ENCODE results near the gene MUS81. TPM values are rescaled to one million over a fixed set of nuclear protein-coding genes. Genes with fewer than 3 reads are reported as not detected.

MUS81 gene
- total and polyA plus RNA-seq, 2 of the 13 experiments (the other 11 are each of a cell fraction or from before 2014, with no cell fraction given) = 25.6 to 30.2 TPM

DNA sequence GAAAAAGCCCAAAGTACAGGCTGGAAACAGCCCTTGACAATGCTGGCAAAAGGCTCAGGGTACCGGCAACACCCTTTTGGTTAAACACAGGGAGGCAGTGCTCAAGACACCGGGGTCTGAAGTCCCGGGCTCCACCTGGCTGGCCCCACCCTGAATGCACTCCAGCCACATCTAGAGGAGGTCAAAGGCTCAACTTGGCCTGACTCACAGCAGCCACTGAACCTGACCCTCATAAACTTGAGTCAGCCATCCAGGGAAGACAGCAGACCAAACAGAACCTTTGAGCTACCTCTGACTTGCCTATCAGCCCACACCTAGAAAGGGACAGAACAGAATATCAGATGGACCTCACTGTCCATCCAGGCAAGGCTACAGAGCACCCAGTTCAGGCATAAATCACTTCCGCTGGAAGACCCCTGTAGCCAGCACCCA, 6.1 kb upstream of the MUS81 start (continued):
- TF ChIP-seq ZNF224 (CRISPR knock-in tag; IDR thresholded peaks at IDR 0.05) = no peak
- no peak for TF ChIP-seq ZNF749 (CRISPR knock-in tag; IDR thresholded peaks at IDR 0.05; ENCODE audit: borderline replicate concordance)
- TF ChIP-seq ATF7-NPFF (CRISPR knock-in tag; IDR thresholded peaks at IDR 0.05; ENCODE audit: low read depth) = no peak
- no peak for TF ChIP-seq KAT2B (IDR thresholded peaks at IDR 0.05; ENCODE audit: borderline replicate concordance, low read depth, low read length)
- no peak for TF ChIP-seq HNRNPK (IDR thresholded peaks at IDR 0.05; ENCODE audit: low read depth, low read length, poor library complexity, severe bottlenecking)
- no peak for TF ChIP-seq ZNF12 (CRISPR knock-in tag; IDR thresholded peaks at IDR 0.05)
- no peak for TF ChIP-seq SP140L (CRISPR knock-in tag; IDR thresholded peaks at IDR 0.05; ENCODE audit: borderline replicate concordance)
- TF ChIP-seq ZNF350 (CRISPR knock-in tag; IDR thresholded peaks at IDR 0.05; ENCODE audit: borderline replicate concordance, low read depth) = no peak
- no peak for TF ChIP-seq ZNF615 (CRISPR knock-in tag; IDR thresholded peaks at IDR 0.05; ENCODE audit: borderline replicate concordance)
- TF ChIP-seq ZNF850 (CRISPR knock-in tag; conservative IDR thresholded peaks at IDR 0.05) = no peak
- TF ChIP-seq RXRA (CRISPR knock-in tag; IDR thresholded peaks at IDR 0.05) = peak; percentile 97
- TF ChIP-seq SALL2 (CRISPR knock-in tag; IDR thresholded peaks at IDR 0.05) = no peak
- TF ChIP-seq ZBTB10 (CRISPR knock-in tag; IDR thresholded peaks at IDR 0.05; ENCODE audit: borderline replicate concordance) = no peak
- TF ChIP-seq ZNF138 (CRISPR knock-in tag; IDR thresholded peaks at IDR 0.05; ENCODE audit: low read depth) = no peak
- no peak for TF ChIP-seq ATF4 (CRISPR knock-in tag; IDR thresholded peaks at IDR 0.05)
- TF ChIP-seq DNMT3B (CRISPR knock-in tag; conservative IDR thresholded peaks at IDR 0.05) = no peak
- TF ChIP-seq ZNF446 (CRISPR knock-in tag; IDR thresholded peaks at IDR 0.05) = no peak
- TF ChIP-seq, protein P1, sequence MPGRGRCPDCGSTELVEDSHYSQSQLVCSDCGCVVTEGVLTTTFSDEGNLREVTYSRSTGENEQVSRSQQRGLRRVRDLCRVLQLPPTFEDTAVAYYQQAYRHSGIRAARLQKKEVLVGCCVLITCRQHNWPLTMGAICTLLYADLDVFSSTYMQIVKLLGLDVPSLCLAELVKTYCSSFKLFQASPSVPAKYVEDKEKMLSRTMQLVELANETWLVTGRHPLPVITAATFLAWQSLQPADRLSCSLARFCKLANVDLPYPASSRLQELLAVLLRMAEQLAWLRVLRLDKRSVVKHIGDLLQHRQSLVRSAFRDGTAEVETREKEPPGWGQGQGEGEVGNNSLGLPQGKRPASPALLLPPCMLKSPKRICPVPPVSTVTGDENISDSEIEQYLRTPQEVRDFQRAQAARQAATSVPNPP (CRISPR knock-in tag; IDR thresholded peaks at IDR 0.05) = no peak
- TF ChIP-seq ZFP36L1 (CRISPR knock-in tag; IDR thresholded peaks at IDR 0.05) = no peak
- TF ChIP-seq KLF6 (CRISPR knock-in tag; IDR thresholded peaks at IDR 0.05) = no peak
- TF ChIP-seq EP300 (IDR thresholded peaks at IDR 0.05; ENCODE audit: low read depth in 2 of 2, low read length in 2 of 2) = peak in 1 of 2 experiments; percentile 12; a peak in 1 of 4 replicates
- no peak for TF ChIP-seq EP300 (CRISPR knock-in tag; IDR thresholded peaks at IDR 0.05; ENCODE audit: borderline replicate concordance)
- no peak for TF ChIP-seq SNAI1 (CRISPR knock-in tag; IDR thresholded peaks at IDR 0.05; ENCODE audit: borderline replicate concordance)
- TF ChIP-seq HMG20A (CRISPR knock-in tag; IDR thresholded peaks at IDR 0.05; ENCODE audit: borderline replicate concordance) = no peak; the same call in 1 of the 2 replicates
- no peak for TF ChIP-seq ZBTB7A (CRISPR knock-in tag; IDR thresholded peaks at IDR 0.05)
- TF ChIP-seq ZNF121 (CRISPR knock-in tag; IDR thresholded peaks at IDR 0.05) = no peak
- TF ChIP-seq HNRNPL (IDR thresholded peaks at IDR 0.05; ENCODE audit: low read depth, low read length) = no peak
- TF ChIP-seq ZFP1 (CRISPR knock-in tag; IDR thresholded peaks at IDR 0.05) = no peak
- TF ChIP-seq KLF9 (CRISPR knock-in tag; IDR thresholded peaks at IDR 0.05; ENCODE audit: low read depth) = no peak

All from HepG2 (cell line).